ENCODE measurements around the gene CDYL.

Gene CDYL, protein sequence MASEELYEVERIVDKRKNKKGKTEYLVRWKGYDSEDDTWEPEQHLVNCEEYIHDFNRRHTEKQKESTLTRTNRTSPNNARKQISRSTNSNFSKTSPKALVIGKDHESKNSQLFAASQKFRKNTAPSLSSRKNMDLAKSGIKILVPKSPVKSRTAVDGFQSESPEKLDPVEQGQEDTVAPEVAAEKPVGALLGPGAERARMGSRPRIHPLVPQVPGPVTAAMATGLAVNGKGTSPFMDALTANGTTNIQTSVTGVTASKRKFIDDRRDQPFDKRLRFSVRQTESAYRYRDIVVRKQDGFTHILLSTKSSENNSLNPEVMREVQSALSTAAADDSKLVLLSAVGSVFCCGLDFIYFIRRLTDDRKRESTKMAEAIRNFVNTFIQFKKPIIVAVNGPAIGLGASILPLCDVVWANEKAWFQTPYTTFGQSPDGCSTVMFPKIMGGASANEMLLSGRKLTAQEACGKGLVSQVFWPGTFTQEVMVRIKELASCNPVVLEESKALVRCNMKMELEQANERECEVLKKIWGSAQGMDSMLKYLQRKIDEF

DNA sequence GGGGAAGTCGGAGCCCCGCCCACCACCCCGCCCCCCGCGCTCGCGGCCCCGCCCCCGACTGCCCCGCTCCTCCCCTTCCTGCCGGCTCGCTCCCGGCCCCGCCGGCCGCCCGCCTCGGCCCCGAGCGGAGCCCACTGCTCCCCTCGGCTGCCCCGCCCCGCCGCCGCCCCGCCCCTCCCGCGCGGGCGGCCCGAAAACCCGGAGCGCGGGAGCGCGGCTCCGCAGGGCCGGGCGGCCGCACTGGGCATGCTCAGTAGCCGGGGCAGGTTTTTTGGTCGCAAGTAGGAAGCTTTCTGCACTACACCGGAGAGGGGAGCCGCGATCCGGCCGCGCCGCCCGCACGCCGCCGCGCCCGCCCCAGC lies at the start of gene CDYL:
CDYL (plus strand) TSS at position 274 of the 362 bp plus-strand sequence. CDS start 380 bp downstream, outside the sequence.
- DNase-seq (ENCODE audit: low read depth) = peak; percentile 72

GRCh38 chr6:4726645-4727044 lies 49.6 kb upstream of the CDYL start:
- no peak for DNase-seq (ENCODE audit: low read depth)

GRCh38 chr6:4727217-4727616 lies 49.0 kb upstream of the CDYL start:
- DNase-seq (ENCODE audit: low read depth) = no peak

- DNase-seq (ENCODE audit: low read depth) = peak; percentile 52
Observed at GRCh38 chr6:4727671-4728435, 48.4 kb upstream of the CDYL start.

- no peak for DNase-seq (ENCODE audit: low read depth)
Observed at GRCh38 chr6:4728436-4728769, 47.8 kb upstream of the CDYL start.

DNA sequence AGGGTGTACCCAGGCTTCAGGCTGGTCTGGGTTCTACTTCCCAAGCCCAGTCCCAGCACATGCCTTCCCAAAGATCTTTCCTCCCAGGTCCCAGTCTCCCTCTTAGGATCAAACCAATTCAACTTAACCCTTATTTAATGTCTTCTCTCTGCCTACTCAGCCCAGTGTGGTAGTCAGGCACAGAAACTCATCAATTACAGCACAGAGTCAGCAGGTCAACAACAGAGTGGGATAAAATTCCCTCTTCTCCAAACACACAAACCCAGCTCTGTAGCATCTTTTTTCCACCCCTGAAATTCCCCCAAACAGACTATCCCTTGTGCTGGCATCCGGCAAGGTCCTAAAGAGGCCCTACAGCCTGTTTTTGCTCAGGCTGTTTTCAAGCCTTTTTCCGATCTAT lies 47.3 kb upstream of the CDYL start:
- no peak for DNase-seq (ENCODE audit: low read depth)

DNA sequence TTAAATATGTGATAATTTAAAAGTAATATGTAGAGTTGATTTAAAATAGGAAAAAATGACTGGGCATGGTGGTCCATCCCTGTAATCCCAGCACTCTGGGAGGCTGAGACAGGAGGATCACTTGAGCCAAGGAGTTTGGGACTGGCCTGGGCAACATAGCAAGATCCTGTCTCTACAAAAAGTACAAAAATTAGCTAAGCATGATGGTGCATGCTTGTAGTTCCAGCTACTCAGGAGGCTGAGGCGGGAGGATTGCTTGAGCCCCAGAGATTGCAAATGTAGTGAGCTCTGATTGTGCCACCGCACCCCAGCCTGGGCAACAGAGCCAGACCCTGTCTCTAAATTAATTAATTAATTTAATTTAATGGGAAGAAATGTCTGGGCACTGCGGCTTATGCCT lies 44.2 kb upstream of the CDYL start:
- DNase-seq (ENCODE audit: low read depth) = no peak

DNA sequence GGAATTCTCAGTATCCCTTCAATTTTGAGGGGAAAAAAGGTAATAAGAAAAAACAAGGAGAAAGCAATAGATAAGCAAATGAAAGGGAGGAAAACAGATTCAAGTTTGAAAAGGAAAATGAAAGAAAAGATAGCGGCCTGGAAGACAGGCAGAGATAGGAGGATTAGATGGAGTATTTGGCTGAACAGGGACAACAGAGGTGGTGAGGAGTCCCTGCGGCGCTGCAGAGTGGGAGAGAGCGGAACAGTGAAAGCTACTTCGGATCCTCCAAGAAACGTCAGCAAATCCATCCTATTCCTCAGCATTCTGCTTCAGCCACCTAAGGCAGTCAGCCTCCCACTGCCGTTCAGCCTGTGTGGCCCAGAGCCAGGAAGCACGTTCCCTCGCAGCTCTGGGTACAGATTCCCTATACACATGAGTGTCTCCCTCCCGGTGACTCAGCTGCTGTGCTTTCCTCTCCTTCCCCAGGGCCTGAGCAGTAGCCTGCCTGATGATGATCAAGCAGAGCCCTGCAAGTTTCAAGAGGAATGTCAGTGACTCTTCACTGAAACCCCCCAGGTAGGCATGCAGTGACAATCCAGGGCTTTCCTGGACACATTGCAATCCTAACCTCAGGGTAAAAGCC lies 43.4 kb upstream of the CDYL start:
- DNase-seq (ENCODE audit: low read depth) = no peak

DNA sequence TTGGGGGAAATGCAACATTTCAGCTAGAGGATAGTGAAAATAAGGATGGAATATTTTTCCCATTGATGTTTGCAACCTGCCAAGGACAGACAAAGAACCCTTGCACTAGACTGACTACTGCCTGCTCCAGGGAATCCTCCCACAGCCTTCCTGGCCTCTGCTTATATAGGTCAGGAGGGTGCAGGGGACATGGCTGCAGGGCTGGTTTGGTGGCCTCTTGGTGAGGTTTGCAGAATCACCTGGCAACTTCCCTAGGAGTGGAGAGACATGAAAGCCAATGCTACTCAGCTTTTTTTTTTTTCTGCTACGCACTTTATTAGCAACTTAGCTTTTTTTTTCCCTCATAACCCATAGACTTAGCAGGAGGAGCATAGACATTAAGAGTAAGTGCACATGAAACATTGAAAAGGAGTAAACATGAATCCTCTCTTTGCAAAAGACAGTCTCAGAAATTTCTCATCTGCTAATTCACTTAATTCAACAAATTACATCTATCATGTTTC lies 39.8 kb upstream of the CDYL start:
- DNase-seq (ENCODE audit: low read depth) = no peak

- DNase-seq (ENCODE audit: low read depth) = no peak
Observed at GRCh38 chr6:4740032-4740431, 36.2 kb upstream of the CDYL start.

DNA sequence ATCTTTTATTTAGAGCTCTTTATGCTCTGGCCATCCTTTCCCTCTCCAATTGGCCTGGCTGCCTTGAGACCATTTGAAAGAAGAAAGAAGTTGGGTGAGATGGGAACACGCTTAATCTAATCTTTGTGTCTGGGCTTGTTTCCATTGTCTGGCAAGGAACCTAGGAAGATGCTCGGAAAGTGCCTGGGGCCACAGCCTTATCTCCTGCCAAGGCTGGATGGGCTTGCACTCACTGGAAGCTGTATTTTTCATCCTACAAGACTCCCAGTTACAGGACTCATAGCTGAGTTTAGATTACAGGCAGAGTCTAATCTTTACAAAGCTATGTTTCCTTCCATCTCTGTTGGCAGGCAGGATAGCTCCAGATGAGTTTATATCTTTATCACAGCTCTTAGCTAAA lies 33.1 kb upstream of the CDYL start:
- DNase-seq (ENCODE audit: low read depth) = no peak

- DNase-seq (ENCODE audit: low read depth) = no peak
Observed at GRCh38 chr6:4743926-4744325, 32.3 kb upstream of the CDYL start.

DNA sequence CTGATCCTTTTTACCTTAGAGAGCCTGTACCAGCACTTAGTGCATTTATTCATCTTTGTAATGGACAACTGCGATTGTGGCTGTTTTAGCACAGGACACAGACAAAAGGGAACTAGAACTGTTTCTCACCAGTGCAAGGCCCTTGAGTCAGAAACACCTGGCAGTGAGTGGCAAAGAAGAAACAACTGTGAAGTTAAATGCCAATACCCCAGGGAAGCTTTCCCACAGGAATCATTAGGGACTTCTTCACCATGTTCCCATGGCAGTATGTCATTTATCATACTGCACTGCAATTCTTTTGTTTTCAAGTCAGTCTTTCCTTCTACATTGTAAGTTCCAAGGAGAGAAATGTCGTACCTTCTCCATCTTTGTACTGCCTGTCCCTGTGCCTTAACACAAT lies 28.6 kb upstream of the CDYL start:
- no peak for DNase-seq (ENCODE audit: low read depth)

DNA sequence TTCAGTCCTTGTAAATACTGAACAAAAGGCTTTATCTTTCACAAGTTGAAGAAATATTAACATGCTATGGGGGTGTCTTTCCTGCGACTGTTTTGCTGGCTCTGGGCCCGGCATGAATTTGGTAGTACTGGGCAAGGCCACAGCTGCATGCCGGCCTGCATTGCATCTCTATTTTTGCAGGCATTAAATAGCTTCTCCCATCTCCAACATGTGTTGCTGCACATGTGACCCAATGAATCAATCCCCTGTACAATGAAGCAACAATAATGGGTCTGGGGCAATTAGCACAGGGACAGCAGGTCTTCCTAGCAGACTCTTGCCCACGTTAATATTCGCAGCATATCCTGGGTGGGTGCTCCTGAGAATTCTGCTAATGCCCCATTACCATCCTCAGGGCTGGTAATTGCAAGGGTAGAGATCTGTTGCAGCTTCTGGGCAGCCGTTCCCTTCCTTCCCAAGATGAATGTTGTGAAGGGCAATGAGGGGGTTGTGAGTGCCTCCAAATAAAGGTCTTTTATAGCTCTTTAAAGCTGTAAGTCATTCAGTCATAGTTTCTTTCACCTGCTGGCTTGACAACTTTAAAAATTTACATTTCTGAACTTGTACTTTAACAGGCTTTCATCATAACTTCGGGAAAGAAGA lies 24.3 kb upstream of the CDYL start:
- DNase-seq (ENCODE audit: low read depth) = no peak

GRCh38 chr6:4756247-4756646 lies 20.0 kb upstream of the CDYL start:
- no peak for DNase-seq (ENCODE audit: low read depth)

DNA sequence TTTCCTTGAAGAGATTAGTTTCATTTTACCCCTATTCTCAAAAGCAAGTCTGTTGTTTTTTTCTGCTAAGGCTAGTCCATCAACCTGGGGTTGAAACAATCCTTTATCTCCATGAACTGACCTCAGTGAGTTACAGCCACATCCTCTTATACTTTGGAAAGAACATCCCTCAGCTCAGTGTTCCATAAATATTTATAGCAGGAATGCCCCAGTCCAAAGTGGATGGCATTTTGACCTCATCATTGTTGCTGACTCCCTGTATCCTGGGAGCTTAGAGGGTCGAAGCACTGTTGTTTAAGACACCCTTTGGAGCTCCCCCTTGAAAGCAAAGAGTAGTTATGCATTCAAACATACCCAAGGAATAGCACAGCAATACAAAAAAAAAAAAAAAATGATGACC lies 16.2 kb upstream of the CDYL start:
- no peak for DNase-seq (ENCODE audit: low read depth)

GRCh38 chr6:4760773-4761172 lies 15.4 kb upstream of the CDYL start:
- DNase-seq (ENCODE audit: low read depth) = no peak

DNA sequence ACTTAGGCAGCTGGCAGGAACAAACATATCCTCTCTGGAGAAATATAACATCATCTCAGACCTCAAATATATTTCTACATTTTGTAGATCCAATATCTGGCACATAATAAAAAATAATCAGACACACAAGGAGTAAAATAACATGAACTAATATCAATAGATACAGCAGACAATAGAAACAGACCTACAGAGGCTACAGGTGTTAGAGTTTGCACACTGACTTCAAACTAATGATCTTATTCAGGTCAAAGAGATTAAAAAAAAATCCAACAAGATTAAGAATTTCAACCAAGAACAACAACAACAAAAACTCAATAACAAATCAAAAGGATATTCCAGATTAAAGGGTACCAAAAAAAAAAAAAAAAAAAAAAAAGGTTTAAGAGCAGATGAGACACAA lies 13.9 kb upstream of the CDYL start:
- no peak for DNase-seq (ENCODE audit: low read depth)

GRCh38 chr6:4763921-4764320 lies 12.3 kb upstream of the CDYL start:
- DNase-seq (ENCODE audit: low read depth) = no peak

- no peak for DNase-seq (ENCODE audit: low read depth)
Observed at GRCh38 chr6:4768815-4769214, 7.4 kb upstream of the CDYL start.

- DNase-seq (ENCODE audit: low read depth) = no peak
Observed at GRCh38 chr6:4772750-4773149, 3.5 kb upstream of the CDYL start.

DNA sequence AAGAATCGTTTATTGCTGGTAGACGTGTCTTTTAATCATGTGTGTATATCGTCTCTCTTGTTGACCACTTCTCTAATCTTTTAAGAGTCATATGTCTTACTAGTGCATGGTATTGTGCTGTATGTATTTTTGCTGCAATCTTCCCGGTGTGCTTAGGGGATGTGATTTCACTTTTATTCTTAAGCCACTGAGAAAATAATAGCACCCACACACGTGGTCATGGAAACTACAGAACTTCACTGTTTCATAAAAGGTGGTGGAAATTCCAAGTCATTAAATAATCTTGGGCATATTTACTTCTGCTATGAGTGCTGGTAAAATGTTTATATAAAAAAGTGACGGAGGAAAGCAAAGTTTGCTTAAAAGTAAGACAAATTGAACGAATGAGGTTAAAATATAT lies 3.0 kb upstream of the CDYL start:
- DNase-seq (ENCODE audit: low read depth) = no peak
